GM12801 (cell line): Measurements from ENCODE around the gene AMIGO1.

Source experiments
- TF ChIP-seq, protein P1 (sequence below): IDR thresholded peaks from one replicate; pipeline ENCODE4 v1.5.1; 2011; ENCODE audit warnings: control low read depth; ENCODE audit not compliant: insufficient read length; ENCODE audit errors: extremely low read depth

Gene AMIGO1

GRCh38 chr1:109509176-109510134 lies at the start of gene AMIGO1:
TSS of gene AMIGO1 (minus strand) at chr1:109509727. CDS start at chr1:109508912, 815 bp downstream.
- TF ChIP-seq, protein P1, sequence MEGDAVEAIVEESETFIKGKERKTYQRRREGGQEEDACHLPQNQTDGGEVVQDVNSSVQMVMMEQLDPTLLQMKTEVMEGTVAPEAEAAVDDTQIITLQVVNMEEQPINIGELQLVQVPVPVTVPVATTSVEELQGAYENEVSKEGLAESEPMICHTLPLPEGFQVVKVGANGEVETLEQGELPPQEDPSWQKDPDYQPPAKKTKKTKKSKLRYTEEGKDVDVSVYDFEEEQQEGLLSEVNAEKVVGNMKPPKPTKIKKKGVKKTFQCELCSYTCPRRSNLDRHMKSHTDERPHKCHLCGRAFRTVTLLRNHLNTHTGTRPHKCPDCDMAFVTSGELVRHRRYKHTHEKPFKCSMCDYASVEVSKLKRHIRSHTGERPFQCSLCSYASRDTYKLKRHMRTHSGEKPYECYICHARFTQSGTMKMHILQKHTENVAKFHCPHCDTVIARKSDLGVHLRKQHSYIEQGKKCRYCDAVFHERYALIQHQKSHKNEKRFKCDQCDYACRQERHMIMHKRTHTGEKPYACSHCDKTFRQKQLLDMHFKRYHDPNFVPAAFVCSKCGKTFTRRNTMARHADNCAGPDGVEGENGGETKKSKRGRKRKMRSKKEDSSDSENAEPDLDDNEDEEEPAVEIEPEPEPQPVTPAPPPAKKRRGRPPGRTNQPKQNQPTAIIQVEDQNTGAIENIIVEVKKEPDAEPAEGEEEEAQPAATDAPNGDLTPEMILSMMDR = no peak

- TF ChIP-seq, protein P1 = no peak
These were observed 48.0 kb upstream of the AMIGO1 start for GRCh38 chr1:109557520-109557919.

GRCh38 chr1:109556563-109556962 lies 47.0 kb upstream of the AMIGO1 start:
- TF ChIP-seq, protein P1 = no peak

DNA sequence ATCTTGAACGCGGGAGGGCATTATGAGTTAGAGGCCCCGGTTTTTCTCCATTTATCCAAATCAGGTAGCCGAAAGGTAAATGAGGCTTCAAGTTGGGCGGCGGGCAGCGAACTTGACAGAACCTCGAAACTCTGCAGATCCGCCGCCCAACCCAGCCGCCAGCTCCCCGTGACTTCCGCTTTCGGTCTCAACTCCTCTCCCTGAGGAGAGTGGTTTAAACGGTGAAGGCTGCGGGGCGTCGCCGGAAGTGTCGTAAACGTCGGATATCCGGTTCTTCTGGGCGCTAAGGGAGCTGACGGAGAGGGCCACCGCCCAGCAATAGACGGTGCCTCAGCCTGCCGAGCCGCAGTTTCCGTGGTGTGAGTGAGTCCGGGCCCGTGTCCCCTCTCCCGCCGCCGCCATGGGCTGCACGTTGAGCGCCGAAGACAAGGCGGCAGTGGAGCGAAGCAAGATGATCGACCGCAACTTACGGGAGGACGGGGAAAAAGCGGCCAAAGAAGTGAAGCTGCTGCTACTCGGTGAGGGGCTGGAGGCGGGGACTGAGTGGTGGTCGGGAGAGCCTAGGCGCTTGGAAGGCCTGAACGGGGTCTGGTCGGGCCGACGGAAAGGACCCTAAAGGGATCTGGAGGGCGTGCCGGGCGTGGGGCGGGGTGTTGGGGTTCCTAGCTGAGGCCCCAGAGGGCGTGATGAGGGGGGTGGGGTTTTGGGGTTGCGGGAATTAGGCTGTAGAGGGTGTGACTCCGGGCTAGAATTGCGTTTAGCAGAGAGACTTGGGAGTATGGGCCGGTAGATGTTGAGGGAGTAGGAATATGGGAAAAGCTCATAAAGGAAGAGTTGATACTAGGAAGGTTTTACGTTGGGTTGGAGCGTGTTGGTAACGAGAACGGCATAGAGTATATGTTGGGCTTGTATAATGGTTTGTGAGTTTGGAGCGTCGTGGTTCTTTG lies 39.1 kb upstream of the AMIGO1 start, which contains the start of gene GNAI3:
GNAI3 (plus strand) TSS at position 295 of the 947 bp plus-strand sequence; CDS start at position 401, 106 bp downstream.
- TF ChIP-seq, protein P1 = no peak

DNA sequence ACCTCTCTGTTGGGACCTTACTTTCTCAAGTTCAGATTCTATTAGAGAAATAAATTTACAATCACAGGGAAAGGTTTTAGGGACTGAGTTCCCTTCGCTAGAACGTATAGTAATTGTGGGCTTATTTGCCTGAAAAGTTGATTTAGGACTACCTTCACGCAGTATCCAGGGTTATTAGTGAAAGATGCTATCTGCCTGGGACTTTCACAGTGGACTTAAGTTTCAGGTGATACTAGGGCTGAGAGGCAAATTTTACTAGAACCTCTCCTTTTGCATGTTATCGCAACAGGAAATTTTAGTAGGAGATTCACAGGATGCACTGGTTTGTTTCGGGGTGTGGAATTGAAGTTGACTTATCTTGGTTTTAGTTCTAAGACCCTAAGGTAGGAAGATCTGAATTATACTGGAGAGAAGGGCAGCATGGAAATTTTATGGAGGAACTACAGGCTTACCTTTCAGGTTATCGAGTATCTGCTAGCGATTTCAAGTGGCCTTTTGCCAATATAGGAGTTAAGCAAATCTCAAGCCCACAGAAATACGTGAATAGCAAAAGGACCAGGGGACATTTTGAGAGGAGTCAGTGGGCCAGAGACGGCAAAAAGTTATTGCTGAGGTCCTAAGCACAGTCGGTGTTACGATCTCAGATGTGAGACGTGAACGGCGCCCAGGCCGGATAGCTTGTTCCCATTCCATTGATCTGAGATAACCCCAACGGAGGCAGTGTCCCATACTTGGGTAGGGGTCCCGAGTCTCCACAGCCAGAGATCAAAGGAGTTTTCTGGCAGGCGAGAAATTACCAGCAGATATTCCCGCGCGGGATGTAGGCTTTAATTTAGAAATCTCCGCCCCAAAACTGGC lies 38.2 kb upstream of the AMIGO1 start:
- TF ChIP-seq, protein P1 = no peak

GRCh38 chr1:109546311-109547109 lies 37.0 kb upstream of the AMIGO1 start:
- TF ChIP-seq, protein P1 = no peak
